ENCODE results near the gene P2RY13.

P2RY13 gene

GRCh38 chr3:151289445-151289844 lies 39.9 kb downstream of the P2RY13 start:
- no peak for DNase-seq

- DNase-seq = no peak
Observed at GRCh38 chr3:151285940-151286339, 43.4 kb downstream of the P2RY13 start.

GRCh38 chr3:151283907-151284461 lies 45.4 kb downstream of the P2RY13 start:
- no peak for DNase-seq

GRCh38 chr3:151283387-151283786 lies 46.0 kb downstream of the P2RY13 start:
- DNase-seq = no peak

- no peak for DNase-seq
Observed at GRCh38 chr3:151282921-151283320, 46.4 kb downstream of the P2RY13 start.

GRCh38 chr3:151281671-151282324 lies 47.6 kb downstream of the P2RY13 start:
- no peak for DNase-seq

GRCh38 chr3:151278230-151278629 lies 51.1 kb downstream of the P2RY13 start, which contains the start of gene P2RY14:
Gene P2RY14, minus strand, starts transcription at chr3:151278542. Its CDS starts 64,226 bp downstream, at chr3:151214316.
- DNase-seq = no peak

GRCh38 chr3:151276687-151277042 lies 52.7 kb downstream of the P2RY13 start:
- DNase-seq = no peak
